Pulmonary artery endothelial cell (primary cell): ENCODE results near the gene GRM1. TPM values are rescaled to one million over a fixed set of nuclear protein-coding genes. Genes with fewer than 3 reads are reported as not detected.

Source experiments
- DNase-seq: peaks from one replicate; pipeline ENCODE4 v3.0.0-alpha.2; 2011; ENCODE audit warnings: low read depth, low spot score
- total RNA-seq: library from RNA; depleted of rRNA; stranded (reverse); fragments of >200 nt; gene quantifications from 2 replicates; pipeline ENCODE4 v1.2.3, GENCODE V29; 2014

Gene GRM1
- total RNA-seq, 1 donor from 2014 or later: under 0.01 TPM

GRCh38 chr6:146097586-146097985 lies 68.7 kb downstream of the GRM1 start:
- no peak for DNase-seq

DNA sequence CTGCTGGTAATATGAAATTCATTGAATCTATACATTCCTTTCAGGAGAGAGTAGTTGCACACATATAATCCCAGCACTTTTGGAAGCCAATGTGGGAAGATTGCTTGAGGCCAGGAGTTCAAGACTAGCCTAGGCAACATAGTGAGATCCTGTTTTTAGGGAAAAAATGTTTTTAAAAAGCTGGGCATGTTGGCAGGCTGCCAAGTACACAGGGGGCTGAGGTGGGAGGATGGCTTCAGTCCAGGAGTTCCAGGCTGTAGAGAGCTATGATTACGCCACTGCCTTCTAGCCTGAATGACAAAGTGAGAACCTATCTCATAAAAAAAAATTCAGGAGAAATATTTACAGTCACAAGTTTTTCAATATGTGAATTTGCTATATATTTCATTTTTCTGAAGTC lies 71.9 kb downstream of the GRM1 start:
- DNase-seq: no peak

- DNase-seq: no peak
These were observed 74.7 kb downstream of the GRM1 start for GRCh38 chr6:146103416-146104072.

DNA sequence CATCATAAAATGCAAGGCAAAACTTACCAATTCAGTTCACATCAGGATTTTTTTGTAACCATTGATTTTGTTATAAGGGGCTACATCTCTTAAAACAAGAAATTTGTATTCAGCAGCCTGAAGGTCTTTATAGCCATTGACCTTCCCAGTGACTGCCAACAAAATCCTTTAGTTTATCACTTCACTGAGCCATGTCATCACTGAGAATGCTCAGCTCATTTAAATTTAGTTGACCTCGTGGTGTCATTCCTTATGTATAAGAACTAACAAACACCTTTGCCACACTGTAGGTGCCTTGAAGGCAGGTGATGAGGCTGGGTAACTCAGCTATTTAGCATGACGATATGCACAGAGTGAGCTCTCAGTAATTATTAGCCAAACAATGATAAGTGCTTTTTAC lies 77.7 kb downstream of the GRM1 start:
- no peak for DNase-seq

DNA sequence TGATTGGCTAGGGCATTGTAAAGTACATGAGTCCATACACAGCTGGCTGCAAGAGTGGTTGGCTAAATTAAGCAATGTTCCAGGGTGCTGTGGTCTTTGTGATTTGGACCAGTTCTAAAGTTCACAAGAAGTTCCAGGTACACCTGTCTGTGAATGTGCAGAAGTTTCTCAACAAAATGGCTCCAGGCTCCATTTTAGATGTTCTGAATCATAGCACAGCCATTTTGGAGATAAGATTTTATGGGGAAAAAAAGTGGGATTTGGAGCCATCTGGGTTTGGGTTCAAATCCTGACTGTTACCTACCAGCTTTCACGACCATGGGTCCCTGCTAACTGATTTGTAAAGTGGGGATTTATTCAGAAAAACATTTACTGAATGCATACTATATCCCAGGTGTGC lies 82.1 kb downstream of the GRM1 start:
- DNase-seq: no peak

GRCh38 chr6:146111881-146112450 lies 83.1 kb downstream of the GRM1 start:
- no peak for DNase-seq

GRCh38 chr6:146113084-146113623 lies 84.3 kb downstream of the GRM1 start:
- DNase-seq: no peak

GRCh38 chr6:146123616-146124015 lies 94.8 kb downstream of the GRM1 start:
- DNase-seq: no peak

DNA sequence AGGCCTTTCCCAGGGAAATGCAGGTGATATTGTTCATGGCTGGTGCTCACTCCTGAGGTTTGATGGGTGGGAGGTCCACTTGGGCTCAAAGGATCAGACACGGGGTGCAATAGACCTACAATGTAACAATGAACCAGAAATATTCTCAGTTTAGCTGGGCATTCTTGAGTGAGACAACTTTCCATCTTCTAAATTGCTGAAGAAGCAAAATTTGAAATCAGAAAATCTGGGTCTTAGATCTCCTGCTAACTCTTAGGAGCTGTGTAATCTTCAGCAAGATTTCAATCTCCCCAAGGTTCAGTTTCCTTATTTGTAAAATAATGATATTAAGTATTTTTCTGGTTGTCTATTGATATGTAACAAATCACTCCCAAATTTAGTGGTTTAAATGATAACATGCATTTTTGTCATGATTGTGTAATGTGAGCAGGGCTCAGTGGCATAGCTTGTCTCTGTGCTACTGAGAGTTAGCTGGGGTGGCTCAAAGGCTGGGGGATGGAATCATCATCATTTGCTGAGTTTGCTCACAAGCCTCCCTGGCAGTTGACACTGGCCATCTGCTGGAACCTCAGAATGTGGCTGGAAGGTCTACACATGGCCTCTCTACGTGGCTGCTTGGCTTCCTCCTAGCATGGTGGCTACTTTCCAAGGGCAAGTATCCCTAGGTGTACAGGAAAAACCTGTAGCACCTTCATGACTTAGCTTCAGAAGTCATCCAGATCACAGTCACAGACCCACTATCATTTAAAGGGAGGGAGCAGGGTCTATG lies 98.8 kb downstream of the GRM1 start:
- no peak for DNase-seq

DNA sequence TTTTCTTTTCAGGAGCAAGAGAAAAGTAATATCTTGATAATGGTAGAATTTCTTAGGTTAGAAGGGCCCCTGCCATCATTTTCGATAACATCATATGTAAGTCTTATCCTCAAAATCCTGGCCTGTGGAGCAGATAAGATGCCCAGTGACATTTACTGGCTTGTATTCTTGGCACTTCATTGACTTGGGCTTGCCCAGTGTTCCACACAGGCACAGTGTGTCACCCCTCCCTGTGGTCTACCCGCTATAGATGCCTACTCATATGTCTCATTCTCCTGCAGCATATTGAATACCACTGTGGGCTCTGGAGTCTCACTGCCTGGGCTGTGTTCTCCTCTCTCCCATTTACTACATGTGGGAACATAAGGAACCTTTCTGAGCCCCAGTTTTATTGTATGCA lies 105.0 kb downstream of the GRM1 start:
- no peak for DNase-seq

GRCh38 chr6:146135167-146135566 lies 106.3 kb downstream of the GRM1 start:
- no peak for DNase-seq

DNA sequence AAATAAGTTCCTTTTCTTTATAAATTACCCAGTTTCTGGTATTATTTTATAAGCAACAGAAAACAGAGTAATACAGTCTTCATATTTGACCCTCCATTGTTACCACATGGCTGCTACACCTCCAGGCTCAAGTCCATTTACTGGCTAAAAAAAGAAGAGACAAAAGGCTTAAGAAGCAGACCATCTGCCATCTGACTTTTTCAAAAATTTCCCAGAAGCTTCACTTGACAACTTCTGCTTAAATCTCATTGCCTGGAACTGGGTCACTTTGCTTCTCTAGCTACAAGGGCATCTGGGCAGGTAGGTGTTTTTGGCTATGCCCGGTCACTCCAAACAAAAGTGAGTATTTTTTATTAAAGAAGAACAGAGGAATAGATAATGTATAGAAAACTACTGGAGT lies 118.0 kb downstream of the GRM1 start:
- DNase-seq: no peak

GRCh38 chr6:146149770-146150169 lies 120.9 kb downstream of the GRM1 start:
- DNase-seq: no peak

GRCh38 chr6:146153040-146153758 lies 124.3 kb downstream of the GRM1 start:
- DNase-seq: no peak

GRCh38 chr6:146154197-146154596 lies 125.3 kb downstream of the GRM1 start:
- DNase-seq: no peak

GRCh38 chr6:146161664-146162063 lies 132.8 kb downstream of the GRM1 start:
- no peak for DNase-seq

DNA sequence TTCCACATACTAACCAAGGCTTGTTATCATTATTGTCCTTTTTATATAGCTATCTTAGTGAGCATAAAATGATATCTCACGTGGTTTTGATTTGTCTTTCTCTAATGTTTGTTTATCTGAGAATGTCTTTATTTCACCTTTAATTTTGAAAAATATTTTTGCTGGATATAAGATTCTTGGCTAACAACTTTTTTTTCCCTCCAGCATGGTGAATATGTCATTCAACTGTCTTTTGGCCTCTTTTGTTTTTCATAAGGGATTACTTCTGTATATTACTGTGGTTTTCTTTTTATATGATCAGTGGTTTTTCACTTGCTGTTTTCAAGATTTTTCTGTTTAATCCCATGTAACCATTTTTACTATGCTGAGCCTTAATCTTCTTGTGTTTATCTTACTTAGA lies 141.0 kb downstream of the GRM1 start:
- DNase-seq: no peak

DNA sequence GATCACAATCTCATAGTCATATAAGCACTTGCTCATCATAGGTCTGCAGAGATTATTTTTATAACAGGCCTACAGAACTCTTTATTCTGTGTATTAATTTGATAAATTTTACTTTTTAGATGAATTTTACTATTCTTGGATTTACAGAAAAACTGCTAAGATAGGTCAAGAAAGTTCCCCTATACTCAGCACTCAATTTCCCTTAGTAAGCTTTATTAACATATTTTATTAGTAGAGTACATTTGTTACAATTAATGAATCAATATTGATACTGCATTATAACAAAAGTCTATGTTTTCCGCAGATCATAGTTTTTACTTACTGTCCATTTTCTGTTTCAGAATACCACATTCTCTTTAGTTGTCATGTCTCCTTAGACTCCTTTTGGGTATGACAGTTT lies 148.9 kb downstream of the GRM1 start:
- DNase-seq: no peak

DNA sequence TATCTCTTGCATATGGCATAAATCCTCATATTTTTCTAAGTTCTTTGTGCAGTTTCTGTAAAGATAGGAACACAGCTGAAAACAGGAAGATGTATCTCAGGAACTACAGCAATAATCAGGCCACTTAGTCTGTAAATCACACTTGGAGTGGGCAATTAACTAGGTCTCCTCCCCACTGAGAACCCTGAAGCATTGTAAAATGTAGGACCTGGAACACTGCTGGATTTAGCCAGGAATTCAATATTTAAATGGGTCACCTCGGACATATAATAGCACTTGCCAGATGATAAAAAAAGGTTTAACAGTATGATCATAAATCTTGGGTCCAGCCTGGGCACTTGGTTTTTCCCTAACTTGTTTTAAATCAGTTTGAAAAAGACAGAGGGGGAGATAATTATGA lies 155.0 kb downstream of the GRM1 start:
- no peak for DNase-seq

GRCh38 chr6:146184701-146185100 lies 155.8 kb downstream of the GRM1 start:
- no peak for DNase-seq

DNA sequence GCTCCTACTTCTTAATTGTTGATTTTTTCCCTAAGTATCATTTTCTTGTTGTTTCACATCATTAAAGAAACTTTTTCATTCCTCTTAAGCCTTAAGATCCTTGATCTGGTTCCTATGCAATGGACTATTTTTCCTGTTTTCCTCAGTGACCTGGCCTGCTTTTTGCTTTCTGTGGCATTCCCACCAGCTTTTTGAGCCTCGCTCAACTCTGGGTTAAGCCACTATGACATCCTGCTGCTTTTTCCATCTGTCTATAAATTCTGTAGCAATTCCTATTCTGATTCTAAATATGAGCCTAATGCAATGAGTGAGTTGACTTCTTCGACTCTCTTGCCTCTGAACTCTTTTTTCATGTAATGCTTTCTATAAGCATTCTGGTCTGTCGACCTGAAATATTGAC lies 160.3 kb downstream of the GRM1 start:
- no peak for DNase-seq

DNA sequence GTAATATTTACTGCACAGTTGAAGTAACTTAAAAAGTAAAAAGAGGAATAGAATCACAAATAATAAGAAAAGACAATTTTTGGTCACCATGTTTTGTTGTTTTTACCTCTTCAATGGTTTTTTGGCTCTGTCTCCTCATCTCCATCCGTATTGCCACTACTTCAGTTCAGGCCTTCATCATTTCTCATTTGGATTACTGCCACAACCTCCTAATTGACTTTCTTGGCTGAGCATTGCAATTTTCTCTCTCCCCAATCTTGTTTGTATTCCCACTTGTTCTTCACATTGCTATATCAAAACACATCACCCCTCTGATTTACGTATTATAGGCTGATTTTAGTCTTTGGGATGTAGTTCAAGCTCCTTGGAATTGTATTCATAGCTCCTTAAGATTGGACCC lies 161.7 kb downstream of the GRM1 start:
- no peak for DNase-seq
